NCI-H2196 (cell line): ENCODE results near the gene KLF17.

ENCODE experiments used
- DNase-seq: peaks from one replicate; lab custom pipeline; 2025; ENCODE audit not compliant: unreplicated experiment; lab: John Stamatoyannopoulos, UW

The KLF17 gene

DNA sequence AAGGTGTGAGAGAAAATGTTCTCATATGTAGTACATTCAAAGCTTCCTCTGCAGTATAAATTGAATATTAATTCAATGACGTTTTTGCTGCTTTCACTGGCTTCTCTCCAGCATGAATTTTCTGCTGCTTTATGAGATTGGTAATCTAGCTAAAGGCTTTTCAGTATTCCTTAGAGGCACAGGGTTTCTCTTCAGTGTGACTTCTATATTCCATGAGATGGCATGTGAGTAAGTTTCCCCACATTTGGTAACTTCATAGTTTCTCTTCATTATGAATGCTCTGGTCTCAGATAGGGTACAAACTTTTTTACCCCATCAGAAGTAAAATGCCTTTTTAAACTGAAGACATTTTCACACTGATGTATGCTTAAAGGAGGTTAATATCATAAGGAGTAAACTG, 33.2 kb downstream of the KLF17 start:
- no peak for DNase-seq

DNA sequence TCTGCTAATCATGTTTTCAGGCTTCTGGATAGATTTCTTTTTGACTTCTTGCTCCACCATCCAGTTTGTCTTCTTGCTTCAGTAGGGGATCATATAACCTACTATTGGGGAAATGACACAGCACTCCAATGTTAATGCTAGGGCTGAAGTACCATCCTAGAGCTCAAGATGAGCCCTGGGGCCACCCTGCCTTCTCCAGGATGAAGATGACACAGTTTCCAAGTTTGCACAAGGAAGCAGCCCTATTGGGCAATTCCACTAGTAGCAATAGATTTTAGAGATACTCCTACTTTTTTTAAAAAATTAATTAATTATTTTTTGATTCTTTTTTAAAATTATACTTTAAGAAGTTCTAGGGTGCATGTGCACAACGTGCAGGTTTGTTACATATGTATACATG, 34.1 kb downstream of the KLF17 start:
- no peak for DNase-seq

DNA sequence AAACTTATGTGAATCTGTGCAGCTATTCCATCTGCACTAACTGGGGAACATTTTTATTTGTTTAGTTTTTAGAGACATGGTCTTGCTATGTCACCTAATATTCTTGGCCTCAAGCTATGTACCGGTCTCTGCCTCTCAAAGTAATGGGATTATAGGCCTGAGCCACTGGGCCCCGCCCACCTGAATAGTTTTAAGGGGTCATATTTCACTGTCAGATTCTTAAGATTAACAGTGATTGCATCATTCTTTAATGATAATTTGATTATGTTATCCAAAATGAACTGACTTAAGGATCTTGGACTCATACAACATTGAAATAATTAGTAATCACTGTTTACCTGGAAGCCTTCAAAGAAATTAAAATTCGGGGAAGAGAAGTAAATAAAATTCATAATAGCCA, 35.4 kb downstream of the KLF17 start:
- DNase-seq, result no peak

DNA sequence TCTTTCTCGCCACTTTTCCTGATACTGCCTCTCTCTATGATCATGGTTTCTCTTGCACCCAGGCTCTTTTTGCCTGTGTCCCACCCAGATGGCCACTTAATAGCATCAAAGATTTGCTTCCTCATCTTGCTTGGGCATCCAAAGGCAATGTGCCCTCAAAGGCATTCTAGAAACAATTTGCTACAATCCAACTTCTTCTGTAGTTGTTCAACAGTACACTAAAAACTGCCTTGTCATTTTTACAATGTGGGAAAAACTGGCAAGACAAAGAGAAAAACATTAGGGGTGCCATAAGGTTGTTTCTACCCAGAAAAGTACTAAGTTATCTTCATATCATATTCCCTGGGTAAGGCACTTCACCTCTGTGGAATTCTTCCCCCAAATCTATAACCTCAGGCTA, 39.3 kb downstream of the KLF17 start:
- no peak for DNase-seq

DNA sequence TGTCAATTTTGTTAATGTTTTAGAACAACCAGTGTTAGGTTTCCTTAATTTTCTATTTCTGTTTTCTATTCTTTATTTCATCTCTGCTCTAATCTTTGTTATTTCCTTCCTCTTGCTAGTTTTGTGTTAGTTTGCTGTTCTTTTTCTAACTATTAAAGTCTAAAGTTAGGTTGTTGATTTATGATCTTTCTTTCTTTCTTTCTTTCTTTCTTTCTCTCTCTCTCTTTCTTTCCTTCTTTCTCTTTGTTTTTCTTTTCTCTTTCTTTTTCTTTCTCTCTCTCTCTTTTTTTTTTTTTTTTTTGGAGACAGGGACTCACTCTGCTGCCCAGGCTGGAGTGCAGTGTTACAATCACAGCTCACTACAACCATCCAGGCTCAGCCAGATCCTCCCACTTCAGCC, 40.2 kb downstream of the KLF17 start:
- DNase-seq, result no peak

DNA sequence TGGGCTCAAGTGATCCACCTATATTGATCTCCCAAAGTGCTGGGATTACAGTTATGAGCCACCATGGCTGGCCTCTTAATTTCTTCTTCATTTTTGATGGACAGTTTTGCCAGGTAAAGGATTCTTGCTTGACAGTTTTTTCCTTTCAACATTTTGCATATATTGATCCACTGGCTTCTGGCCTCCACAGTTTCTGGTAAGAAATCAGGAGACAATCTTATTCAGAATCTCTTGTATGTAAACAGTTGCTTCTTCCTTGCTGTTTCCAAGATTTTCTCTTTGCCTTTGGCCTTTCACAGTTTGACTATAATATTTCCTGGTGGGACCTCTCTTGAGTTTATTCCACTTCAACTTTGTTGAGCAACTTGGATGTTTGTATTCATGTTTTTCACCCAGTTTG, 42.9 kb downstream of the KLF17 start:
- no peak for DNase-seq

DNA sequence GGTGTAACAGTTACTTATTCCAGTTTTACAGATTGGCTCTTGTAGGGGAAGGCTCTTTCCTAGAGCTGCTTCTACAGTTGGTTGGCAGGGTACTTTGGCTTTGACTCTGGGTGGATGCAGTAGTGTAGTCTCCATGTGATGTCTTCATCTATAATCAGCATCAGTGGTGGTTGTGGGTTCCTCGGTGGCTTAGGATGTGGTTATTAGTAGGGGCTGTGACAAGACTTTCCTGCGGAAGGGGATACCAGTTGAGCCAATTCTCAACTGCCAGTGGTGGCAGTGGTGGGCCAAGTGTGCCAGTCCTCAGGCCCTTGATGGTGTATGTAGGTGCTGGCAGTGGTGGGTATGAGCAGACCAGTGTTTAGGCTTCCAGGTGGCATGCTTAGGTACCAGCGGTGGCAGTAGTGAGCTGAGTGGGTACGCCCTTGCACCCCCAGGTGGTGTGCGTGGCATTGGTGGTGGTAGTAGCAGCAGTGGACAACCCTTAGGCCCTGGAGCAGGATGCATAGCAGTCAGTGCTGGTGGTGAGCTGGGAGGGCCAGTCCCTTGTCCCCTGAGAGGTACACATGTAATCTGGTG, 50.0 kb downstream of the KLF17 start:
- no peak for DNase-seq

DNA sequence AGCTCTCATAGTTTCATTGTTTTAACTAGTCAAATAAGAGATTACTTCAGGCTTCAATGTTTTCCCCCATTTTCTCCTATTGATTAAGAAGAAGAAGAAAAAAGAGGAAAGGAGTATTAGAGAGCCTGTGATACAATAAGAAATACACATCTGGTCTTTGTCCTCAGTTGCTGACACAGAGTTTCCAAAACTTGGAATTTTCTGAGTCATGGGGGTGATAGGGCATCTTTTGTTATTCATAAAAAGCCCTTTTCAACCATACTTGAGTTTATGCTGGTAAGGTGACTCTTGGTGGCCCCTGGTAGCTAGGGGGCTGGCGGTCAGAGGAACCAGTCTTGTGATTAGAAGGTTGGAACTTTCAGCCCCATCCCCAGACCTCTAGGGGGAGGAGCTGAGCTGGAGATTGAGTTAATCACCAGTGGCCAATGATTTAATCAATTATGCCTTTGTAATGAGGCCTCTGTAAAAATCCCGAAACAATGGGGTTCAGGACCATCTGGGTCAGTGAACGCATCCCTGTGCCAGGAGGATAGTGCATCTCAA, 51.7 kb downstream of the KLF17 start:
- no peak for DNase-seq

DNA sequence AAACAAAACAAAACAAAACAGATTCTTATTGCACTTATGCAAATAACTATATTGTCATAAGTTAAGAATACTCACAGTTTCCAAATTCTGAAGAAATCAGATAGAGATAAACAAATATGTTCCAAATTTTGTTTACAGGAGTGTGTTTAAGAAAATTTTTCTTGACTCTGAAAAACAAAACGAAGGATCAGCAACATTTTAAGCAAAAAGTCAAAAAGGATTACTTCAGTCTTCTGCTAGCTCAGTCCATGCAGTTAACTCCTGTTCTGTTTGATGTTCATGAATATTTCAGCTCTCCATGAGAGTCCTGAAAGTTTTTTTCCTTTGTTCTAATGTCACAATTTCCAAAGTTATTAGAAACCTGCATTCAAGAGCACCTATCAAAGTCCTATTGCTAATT, 56.0 kb downstream of the KLF17 start:
- no peak for DNase-seq
